Body of pancreas (tissue), 4 donors: ENCODE data around the gene PLXDC2. TPM values are rescaled to one million over a fixed set of nuclear protein-coding genes. Genes with fewer than 3 reads are reported as not detected.

Source experiments
- ATAC-seq: fragments of 150-250 bp; one replicate; pipeline ENCODE4 v1.9.1; 2016
- DNase-seq, 4 donors: peaks; one replicate each; pipeline ENCODE4 v3.0.0-alpha.2; 2019
- H3K27ac ChIP-seq, 4 donors: fragments of 200-600 bp; sonication (generic); 1 replicate in 3 of 4; 2 replicates in 1 of 4; pipeline versions ENCODE4 v1.5.1 to v1.6.1; 2016 to 2019; ENCODE audit warnings: mild to moderate bottlenecking in 1 of 4, mixed read lengths in 1 of 4, moderate library complexity in 1 of 4
- H3K27me3 ChIP-seq, 2 donors: fragments of 200-600 bp; sonication (generic); one replicate each; pipeline ENCODE4 v1.6.0; 2016; ENCODE audit warnings: mild to moderate bottlenecking in 1 of 2
- H3K36me3 ChIP-seq, 2 donors: fragments of 200-600 bp; sonication (generic); replicated peaks in 1 of 2; 2 replicates each; pipeline ENCODE4 v1.5.1; 2016; ENCODE audit warnings: low read depth in 2 of 2; ENCODE audit not compliant: insufficient read depth in 1 of 2
- H3K4me1 ChIP-seq: fragments of 200-600 bp; sonication (generic); one replicate; pipeline ENCODE4 v1.6.0; 2016
- H3K4me3 ChIP-seq, 2 donors: fragments of 200-600 bp; sonication (generic); 1 replicate in 1 of 2; 2 replicates in 1 of 2; pipeline ENCODE4 v1.5.1; 2016 to 2019
- H3K9me3 ChIP-seq, 3 donors: fragments of 200-600 bp; sonication (generic); 1 replicate in 2 of 3; 2 replicates in 1 of 3; pipeline ENCODE4 v1.5.1; 2016
- CTCF ChIP-seq, 7 experiments: fragments of 450-650 bp in 4 of 7; fragments of 200-600 bp in 3 of 7; sonication (generic) in 3 of 7; IDR thresholded peaks; one replicate each; pipeline ENCODE4 v1.5.1; 2016 to 2019; ENCODE audit warnings: antibody characterized with exemption in 7 of 7
- POLR2A ChIP-seq, 3 donors: fragments of 450-650 bp; IDR thresholded peaks; one replicate each; pipeline ENCODE4 v1.6.1; 2016; ENCODE audit warnings: antibody characterized with exemption in 3 of 3, mild to moderate bottlenecking in 2 of 3
- whole genome bisulfite sequencing, 2 donors: methylation state at CpG; one replicate each; pipeline ENCODE4 v1.1.5; 2017; 5-methylcytosine and 5-hydroxymethylcytosine counted together
- intact Hi-C: fragments of 100-400 bp; cut with DNase I; formaldehyde crosslinking; loops from one replicate; pipeline ENCODE4 v1.15.1; 2023
- total RNA-seq, 2 donors: library from RNA; depleted of rRNA; stranded (reverse); fragments of >200 nt; gene quantifications; one replicate each; pipeline ENCODE4 v1.1.0, GENCODE V29; 2016

PLXDC2 gene
- total RNA-seq, 2 donors from 2014 or later: 8.2 to 13.5 TPM

- intact Hi-C loops: no loop called here
- ATAC-seq: no peak
- TF ChIP-seq POLR2A (IDR thresholded peaks at IDR 0.05) (no peak), CTCF (IDR thresholded peaks at IDR 0.05) (no peak)
Measured at GRCh38 chr10:20110125-20111100, 294.2 kb downstream of the PLXDC2 start.

GRCh38 chr10:20114179-20114578 lies 297.9 kb downstream of the PLXDC2 start:
- DNase-seq (no peak), ATAC-seq (no peak)
- no peak overlapping the region for H3K4me3 ChIP-seq
- H3K27me3 ChIP-seq: no peaks in the 10 kb centered on the region
- no peaks in the 10 kb centered on the region for H3K9me3 ChIP-seq
- TF ChIP-seq CTCF (IDR thresholded peaks at IDR 0.05) (no peak), POLR2A (IDR thresholded peaks at IDR 0.05) (no peak)
- WGBS, 2 donors: 39 to 44% methylated on average over 5 of the region's 5 CpGs
- no peaks in the 10 kb centered on the region for H3K4me1 ChIP-seq
- no peak overlapping the region for H3K27ac ChIP-seq
- intact Hi-C loops: no loop called here
- H3K36me3 ChIP-seq: no peaks in the 10 kb centered on the region

More at GRCh38 chr10:20110125-20111100, 294.2 kb downstream of the PLXDC2 start:
- Histone ChIP-seq H3K4me1 (peaks cover 10% of the 10 kb centered on the region), H3K27ac (no peak overlapping the region), H3K4me3 (no peak overlapping the region), H3K36me3 (no peaks in the 10 kb centered on the region), H3K9me3 (no peaks in the 10 kb centered on the region), H3K27me3 (no peaks in the 10 kb centered on the region)
- 53 to 60% methylated on average over 7 of the region's 7 CpGs for WGBS, 2 donors
- DNase-seq: no peak

- intact Hi-C loops: no loop called here
- 68 to 76% methylated on average over 5 of the region's 5 CpGs for WGBS, 2 donors
- Histone ChIP-seq H3K4me3 (no peak overlapping the region), H3K27me3 (no peaks in the 10 kb centered on the region), H3K9me3 (no peaks in the 10 kb centered on the region), H3K4me1 (no peaks in the 10 kb centered on the region), H3K36me3 (no peaks in the 10 kb centered on the region), H3K27ac (no peak overlapping the region)
- no peak for TF ChIP-seq CTCF (IDR thresholded peaks at IDR 0.05)
- TF ChIP-seq POLR2A (IDR thresholded peaks at IDR 0.05): no peak
- no peak for DNase-seq
- no peak for ATAC-seq
Measured at GRCh38 chr10:20115894-20116293, 299.7 kb downstream of the PLXDC2 start.

GRCh38 chr10:20117471-20117870 lies 301.2 kb downstream of the PLXDC2 start:
- 79 to 82% methylated on average over 2 of the region's 2 CpGs for WGBS, 2 donors
- ATAC-seq: no peak

More at GRCh38 chr10:20117471-20117870, 301.2 kb downstream of the PLXDC2 start:
- Histone ChIP-seq H3K4me1 (no peaks in the 10 kb centered on the region), H3K4me3 (no peak overlapping the region), H3K36me3 (no peaks in the 10 kb centered on the region), H3K27me3 (no peaks in the 10 kb centered on the region), H3K27ac (no peak overlapping the region), H3K9me3 (no peaks in the 10 kb centered on the region)
- intact Hi-C loops: no loop called here
- TF ChIP-seq POLR2A (IDR thresholded peaks at IDR 0.05) (no peak), CTCF (IDR thresholded peaks at IDR 0.05) (no peak)
- DNase-seq: no peak
